GM19328 (cell line): Measurements from ENCODE around the gene MAPK1.
"Not testable (repeated sequence)": the region's sequence is repeated elsewhere in the genome, so short reads cannot be mapped to it uniquely, and the experiment has no call there.

Source experiments
- ATAC-seq: cut with Tn5 transposase; IDR thresholded peaks from one replicate; pipeline ENCODE4 v1.9.1; 2021; ENCODE audit warnings: mild to moderate bottlenecking, moderate library complexity; ENCODE audit not compliant: unreplicated experiment

MAPK1 gene

DNA sequence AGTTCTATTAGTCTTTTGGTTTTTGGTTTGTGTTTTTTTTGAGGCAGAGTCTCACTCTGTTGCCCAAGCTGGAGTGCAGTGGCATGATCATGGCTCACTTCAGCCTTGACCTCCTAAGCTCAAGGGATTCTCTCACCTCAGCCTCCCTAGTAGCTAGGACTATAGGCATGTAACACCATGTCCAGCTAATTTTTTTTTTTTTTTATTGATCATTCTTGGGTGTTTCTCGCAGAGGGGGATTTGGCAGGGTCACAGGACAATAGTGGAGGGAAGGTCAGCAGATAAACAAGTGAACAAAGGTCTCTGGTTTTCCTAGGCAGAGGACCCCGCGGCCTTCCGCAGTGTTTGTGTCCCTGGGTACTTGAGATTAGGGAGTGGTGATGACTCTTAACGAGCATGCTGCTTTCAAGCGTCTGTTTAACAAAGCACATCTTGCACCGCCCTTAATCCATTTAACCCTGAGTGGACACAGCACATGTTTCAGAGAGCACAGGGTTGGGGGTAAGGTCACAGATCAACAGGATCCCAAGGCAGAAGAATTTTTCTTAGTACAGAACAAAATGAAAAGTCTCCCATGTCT, 15.4 kb upstream of the MAPK1 start:
- not testable (repeated sequence) for ATAC-seq

DNA sequence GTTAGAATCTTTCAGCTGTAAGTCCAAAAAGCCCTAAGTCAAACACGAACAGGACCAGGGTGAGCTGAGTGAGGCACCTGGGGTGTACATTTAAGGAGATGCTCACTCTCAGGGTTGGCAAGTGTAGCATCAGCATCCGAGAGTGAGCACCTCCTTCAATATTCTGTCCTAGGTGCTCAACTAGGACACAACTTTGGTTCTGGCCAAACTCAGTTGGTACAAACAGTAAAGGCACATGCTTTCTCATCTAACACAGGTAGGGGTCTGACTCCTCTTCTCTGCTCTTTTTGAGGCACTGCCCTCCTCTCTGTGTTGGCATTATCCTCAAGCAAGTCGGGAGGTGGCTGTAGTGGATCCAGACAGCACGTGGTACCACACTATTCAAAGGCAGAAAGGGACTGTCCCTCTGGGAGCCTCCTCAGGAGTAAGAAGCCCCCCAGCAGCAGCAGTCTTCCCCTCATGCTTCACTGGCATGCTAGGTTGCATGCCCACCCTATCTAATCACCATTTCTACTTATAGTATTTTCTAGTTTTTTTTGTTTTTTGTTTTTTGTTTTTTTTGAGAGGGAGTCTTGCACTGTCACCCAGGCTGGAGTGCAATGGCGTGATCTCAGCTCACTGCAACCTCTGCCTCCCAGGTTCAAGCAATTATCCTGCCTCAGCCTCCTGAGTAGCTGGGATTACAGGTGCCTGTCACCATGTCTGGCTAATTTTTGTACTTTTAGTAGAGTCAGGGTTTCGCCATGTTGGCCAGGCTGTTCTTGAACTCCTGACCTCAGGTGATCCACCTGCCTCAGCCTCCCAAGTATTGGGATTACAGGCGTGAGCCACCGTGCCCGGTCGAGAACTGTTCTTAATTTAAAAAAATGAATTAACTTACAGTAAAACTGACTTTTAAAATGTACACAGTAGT, 14.7 kb upstream of the MAPK1 start:
- ATAC-seq: no peak

DNA sequence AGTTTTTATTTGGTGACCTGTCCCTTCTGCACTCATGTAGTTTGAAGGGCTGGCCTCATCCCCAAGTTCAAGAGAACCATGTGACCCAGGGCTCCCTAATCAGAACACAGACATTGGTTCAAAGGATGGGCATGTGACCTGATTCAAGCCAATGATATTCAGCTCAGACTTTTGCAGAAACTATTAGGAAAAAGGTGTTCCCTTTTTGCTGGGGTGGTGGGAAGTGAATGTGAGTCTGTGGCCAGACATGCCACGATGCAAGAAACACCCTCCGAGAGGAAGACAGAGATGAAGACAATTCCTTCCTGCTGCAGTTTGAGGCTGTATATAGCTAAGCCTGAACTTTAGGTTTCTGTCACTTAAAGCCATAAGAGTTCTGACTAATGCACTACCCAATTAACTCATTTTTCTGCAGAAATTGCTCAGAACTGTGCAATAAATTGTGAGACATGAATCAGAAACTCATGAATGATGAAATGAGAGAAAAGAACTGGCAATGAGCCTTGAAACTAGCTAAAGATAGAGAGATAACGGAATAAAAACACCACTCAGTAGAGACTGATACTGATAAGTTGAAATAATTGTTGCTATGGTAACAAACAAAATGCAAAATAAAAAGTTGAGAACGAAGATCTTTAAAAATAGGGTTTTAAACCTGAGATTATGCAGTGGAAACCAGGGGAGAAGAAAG, 9.2 kb upstream of the MAPK1 start:
- ATAC-seq: no peak

DNA sequence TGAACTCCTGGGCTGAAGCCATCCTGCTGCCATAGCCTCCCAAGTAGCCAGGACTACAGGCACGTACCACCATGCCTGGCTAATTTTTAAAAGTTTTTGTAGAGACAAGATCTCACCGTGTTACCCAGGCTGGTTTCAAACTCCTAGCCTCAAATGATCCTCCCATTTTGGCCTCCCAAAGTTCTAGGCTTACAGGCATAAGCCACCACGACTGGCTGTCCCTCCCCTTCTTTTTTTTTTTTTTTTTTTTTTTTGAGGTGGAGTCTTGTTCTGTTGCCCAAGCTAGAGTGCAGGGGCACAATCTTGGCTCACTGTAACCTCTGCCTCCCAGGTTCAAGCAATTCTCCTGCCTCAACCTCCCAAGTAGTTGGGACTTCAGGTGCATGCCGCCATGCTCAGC, 7.5 kb upstream of the MAPK1 start:
- not testable (repeated sequence) for ATAC-seq

DNA sequence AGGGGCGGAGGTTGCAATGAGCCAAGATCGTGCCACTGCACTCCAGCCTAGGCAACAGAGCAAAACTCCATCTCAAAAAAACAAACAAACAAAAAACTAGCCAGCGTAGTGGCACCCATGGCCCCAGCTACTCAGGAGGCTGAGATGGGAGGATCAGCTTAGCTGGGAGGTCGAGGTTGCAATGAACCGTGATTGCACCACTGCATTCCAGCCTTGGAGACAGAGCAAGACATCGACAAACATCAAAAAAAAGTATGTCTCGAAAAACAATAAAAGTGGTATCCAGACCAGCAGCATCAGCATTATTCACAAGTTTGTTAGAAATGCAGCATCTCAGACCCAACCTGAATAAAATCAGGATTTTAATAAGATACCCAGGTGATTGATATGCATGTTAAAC, 6.2 kb upstream of the MAPK1 start:
- ATAC-seq: no peak

DNA sequence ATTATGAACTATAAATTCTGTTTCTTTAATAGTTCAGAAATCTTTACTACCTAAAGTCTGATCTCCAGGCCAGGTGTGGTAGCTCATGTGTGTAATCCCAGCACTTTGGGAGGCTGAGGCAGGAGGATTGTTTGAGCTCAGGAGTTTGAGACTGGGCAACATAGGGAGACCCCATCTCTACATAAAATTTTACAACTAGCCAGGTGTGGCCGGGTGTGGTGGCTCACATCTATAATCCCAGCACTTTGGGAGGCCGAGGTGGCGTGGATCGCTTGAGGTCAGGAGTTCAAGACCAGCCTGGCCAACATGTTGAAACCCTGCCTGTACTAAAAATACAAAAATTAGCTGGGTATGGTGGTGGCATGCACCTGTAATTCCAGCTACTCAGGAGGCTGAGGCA, 5.3 kb upstream of the MAPK1 start:
- ATAC-seq: not testable (repeated sequence)

DNA sequence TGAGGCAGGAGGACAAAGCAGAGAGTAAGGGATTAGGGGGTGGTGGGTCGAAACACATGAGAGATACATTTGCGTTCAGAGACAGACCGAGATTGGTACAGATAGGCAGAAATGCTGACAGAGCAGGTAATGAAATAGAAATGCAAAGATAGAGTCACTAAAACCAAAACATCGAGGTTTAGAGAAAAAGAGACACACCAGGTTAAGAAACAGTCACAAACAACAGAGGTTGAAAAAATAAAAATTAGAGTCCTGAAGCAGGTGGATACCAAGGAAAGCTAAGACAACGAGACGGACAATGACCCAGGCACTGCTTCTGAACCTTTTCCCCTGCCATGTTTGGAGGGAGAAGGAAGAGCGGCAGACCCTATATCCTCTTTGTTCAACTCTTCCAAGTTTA, 1.2 kb upstream of the MAPK1 start:
- no peak for ATAC-seq

DNA sequence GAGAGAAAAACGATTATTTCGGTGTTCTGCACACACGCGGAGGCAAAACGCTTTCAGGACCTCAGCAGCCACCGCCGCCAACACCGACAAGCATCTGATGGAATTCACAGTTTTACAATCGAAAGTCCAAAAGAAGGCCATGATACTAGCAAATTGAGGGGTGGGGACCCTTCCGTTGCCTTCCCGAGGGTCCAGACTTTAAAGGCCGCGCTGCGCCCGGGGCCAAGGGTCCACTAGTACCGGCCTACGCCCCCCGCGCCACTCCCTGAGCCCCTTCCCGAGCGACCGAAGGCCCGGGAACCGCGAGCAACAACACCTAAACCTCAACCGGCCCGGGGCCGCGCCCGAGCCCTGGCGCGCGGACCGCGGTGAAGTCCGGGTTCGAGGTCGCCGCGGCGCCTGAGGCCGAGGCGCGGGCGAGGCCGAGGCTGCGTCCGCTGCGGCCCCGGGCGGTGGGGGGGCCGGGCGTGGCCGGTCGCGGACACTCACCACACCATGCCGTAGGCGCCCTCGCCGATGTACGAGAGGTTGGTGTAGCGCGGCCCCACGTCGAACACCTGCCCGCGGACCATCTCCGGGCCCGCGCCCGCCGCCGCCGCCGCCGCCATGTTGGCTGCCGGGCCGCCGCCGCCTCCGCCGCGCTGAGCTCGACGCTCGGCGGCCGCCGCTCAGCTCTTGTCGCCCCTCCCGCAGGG, 465 bp downstream of the MAPK1 start:
- ATAC-seq: peak; percentile 32

DNA sequence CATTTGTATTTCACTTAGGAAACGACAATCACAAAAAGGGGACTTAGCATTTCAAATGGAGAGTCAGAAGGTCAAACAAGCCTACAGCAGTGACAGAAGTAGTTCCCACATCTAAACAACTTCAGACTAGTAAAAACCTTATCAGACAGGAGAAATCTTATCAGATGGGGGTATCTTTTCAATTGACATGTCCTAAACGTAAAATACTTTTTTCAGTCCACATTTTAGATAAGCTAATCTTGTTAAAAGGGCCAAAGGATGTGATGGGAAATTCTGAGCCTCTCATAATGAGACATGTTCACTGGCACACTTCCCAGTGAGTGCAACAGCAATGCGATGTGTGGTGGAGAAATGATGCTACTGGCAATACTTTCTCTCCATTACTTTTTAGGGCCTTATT, 2.4 kb downstream of the MAPK1 start:
- ATAC-seq: no peak

DNA sequence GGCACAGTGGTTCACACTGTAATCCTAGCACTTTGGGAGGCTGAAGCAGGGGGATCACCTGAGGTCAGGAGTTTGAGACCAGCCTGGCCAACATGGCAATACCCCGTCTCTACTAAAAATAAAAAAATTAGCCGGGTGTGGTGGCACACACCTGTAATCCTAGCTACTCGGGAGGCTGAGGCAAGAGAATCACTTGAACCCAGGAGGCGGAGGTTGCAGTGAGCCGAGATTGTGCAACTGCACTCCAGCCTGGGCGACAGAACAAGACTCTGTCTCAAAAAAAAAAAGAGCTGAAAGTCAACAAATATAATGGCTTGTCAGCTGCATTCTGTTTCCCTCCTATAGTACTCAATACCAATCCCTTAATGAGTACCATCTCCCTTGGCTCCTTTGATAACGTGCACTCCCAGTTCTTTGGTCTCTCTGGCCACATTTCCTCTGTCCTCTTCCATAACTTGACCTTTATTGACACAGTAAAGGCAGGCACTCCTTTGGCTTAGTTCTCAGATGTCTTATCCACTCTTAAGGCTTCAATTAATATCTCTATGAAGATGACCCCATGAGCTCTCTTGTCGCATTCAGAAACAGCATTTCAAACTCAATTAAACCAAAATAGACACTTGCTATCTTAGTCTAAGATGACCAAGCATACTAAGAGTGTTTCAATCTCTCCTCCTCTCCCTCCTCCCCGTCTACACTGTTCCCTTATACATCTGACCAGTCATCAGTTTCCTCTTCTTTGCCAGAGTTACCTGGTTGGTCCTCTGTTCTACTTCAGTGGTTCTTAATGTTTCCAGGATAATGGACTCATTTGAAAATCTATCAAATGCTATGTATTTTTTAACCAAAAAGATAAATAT, 4.8 kb downstream of the MAPK1 start:
- ATAC-seq: no peak

DNA sequence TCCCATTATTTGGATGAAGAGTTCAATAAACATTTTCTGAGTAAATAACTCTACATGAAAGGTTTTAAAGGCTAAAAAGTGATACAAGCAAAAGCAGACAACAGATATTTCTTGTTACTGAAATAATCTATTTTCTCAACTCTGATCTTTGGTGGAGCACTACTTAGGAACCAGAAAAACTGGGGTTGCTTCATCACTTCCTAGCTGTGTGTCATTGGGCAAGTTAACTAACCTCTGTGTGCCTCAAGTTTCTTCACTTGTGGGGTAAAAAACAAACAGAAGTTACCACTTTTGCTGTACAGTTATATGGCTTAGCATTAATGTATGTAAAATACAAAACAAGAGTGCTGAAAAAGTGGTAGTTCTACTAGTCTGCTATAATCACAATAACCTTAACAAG, 5.6 kb downstream of the MAPK1 start:
- ATAC-seq: no peak

DNA sequence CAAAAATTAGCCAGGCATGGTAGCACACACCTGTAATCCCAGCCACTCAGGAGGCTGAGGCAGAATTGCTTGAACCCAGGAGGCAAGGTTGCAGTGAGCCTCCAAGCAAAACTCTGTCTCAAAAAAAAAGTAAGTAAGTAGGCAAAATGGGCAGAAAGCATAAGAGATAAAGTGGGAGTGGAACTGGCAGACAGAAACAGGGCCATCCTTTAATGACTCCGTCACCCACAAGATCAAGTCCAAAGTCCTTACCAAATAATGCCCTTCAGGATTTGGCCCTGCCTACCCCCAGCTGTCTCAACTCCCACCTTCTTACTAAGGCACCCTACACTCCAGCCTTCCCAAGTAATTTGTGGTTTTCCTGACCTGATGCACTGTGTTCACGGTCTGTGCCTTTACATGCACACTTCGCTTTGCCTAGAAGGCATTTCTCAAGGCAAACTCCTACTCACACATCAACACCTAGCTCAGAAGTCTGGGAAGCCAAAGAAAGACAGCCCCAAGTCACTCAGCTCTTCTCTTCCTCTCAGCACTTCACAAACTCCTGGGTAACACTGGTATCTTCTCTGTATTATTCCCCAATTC, 6.1 kb downstream of the MAPK1 start:
- ATAC-seq: no peak

DNA sequence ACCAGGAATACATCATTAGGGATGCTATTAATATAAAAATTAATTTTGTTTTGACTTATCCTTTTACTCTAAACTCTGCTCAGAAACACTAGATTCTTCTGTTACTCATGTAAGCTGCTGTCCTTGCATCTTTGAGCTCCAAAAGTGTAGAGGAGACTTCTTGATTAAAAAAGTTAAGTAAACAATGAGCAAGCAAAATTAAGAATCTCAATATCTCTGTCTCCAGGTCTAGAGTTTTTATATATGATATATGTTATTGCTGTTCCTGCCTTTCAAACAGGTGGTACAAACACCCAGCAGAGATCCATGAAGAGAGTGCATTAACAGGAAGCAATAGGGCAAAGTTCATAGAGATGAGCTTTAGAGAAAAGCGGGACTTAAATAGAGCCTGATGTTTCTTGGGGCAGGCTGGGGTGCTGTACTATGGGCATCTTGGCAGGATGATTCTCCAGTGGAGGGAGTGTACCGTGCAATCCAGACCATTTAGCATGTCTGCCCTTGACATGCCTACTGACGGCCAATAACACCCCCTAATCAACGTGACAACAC, 6.9 kb downstream of the MAPK1 start:
- ATAC-seq: no peak

DNA sequence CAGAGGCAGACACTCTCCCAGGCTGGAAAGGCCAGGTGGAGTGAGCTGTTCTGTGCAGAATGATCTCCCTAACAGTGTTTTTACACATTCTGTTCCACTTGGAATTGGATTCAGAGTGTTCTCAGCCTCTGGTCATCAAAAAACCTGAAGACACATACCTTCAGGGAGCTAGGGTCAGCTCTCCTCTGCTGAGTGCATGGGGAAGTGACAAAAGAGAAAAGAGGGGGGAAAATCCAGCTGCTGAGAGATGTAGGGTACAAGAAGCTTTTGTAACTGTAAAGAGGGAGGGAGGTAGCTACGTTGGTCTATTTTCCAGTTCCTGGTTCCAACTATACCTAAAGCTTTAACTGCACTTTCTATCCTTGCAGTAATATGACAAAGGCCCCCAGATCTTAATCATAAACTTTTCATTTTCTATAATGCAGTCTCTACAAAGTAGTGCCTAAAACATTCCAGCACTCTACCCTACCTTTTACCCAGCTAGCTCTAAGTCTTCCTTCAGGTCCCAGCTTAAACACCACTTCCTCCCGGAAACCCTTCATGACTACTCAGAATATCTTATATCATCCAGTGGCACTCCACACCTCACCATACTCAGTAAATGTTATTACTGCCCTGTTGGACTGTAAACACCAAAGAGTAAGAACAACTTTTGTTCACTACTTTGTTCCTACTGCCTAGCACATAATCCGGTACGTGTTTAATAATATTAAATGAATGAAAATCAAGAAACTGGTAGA, 9.2 kb downstream of the MAPK1 start:
- ATAC-seq: no peak

DNA sequence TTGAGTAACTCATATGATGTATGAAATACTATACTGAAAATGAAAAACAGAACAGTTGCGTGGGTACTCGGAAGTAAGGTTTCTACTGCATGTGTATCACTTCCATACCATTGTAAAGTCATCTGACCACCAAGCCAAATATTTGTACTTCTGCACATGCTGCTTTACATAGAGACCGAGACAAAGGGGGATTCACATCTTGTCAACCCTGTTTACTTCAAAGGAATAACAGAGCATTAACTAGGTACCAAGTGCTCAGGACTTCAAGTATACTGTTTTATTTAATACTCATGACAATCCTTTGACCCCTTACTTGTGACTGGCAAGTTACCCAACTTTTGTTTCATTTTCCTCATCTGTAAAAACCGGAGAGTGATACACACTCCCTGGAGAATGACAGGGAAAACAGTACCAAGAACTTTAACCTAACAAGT, 9.9 kb downstream of the MAPK1 start:
- no peak for ATAC-seq

DNA sequence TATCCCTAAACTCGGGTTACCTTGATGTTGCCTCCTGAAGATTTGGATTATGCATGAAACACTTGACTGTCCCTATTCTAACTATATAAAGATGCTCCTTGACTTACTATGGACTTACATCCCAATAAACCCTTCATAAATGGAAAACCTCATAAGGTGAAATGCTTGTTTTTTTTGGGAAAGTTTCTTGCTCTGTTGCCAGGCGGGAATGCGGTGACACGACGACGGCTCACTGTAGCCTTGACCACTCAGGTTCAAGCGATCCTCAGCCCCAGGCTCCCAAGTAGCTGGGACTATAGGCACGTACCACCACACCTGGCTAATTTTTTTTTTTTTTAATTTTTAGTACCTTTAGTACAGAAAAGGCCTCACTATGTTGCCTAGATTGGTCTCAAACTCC, 10.6 kb downstream of the MAPK1 start:
- no peak for ATAC-seq

DNA sequence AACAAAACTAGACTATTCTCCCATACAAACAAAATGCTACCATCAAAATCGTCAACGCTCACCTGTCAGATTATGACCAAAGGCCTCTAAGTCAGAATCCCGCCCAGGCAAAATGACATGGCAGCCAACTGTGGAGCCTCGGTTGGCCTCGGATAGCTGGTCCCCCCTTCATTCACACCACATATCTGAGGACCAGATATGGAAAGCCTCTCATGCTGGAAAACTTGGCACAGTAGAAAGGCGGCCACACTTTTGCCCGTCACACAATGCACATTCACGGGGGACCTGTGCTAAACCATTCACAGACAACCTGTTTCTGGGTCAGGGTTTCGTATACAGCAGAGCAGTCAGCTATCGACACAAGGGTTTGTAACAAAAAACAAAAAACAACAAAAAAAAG, 11.2 kb downstream of the MAPK1 start:
- ATAC-seq: no peak

DNA sequence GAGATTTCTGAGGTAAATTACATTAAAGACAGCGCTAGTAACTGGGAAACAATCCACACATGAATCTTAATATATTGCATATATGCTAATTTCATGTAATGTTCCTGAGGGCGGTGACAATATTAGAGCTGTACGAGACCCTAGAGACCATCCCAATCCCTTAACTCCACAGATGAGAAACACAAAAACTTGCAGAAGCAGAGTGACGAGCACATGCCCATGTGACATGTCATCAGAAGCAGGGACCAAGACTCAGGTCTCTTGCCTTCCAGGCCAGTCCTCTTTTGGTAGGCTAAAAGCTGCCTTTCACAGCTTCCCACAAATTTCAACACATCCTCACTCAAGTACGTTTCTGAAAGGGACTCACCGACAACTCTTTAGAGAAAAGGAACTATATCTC, 11.8 kb downstream of the MAPK1 start:
- ATAC-seq: no peak

DNA sequence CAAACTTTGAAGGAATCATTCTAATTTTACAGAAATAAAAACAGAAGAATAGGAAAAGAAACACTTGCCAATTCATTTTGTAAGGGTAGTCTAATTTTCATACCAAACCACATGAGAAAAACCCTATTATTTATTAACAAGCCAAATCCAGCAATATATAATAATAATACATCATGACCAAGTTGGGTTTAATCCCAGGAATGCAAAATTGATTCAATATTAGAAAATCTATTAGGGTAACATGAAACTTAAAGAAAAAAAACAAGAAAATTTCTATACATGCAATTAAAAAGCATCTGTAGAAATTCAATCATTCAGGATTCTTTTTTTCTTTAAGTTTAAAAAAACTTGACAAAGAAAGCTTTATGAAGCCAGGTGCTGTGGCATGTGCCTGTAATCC, 16.8 kb downstream of the MAPK1 start:
- ATAC-seq: no peak
